Thyroid gland (tissue), 4 donors: ENCODE measurements around the gene MRC2.

Source experiments
- CTCF ChIP-seq, 6 experiments: fragments of 200-600 bp in 3 of 6; fragments of 450-650 bp in 3 of 6; sonication (generic) in 3 of 6; IDR thresholded peaks; one replicate each; pipeline ENCODE4 v1.5.1; 2016 to 2019; ENCODE audit warnings: antibody characterized with exemption in 6 of 6, mild to moderate bottlenecking in 2 of 6, inconsistent platforms in 1 of 6, moderate library complexity in 1 of 6
- POLR2A ChIP-seq, 2 donors: fragments of 450-650 bp; IDR thresholded peaks; one replicate each; pipeline ENCODE4 v1.6.1; 2017; ENCODE audit warnings: antibody characterized with exemption in 2 of 2, mild to moderate bottlenecking in 2 of 2, moderate library complexity in 1 of 2

- TF ChIP-seq CTCF (IDR thresholded peaks at IDR 0.05) (no peak), POLR2A (IDR thresholded peaks at IDR 0.05) (no peak)
Observed at GRCh38 chr17:62625184-62625869, 2.1 kb upstream of the MRC2 start.
